H1 (cell line): ENCODE data around the gene NFIA. TPM values are rescaled to one million over a fixed set of nuclear protein-coding genes. Genes with fewer than 3 reads are reported as not detected.

Source experiments
- CTCF ChIA-PET: fragments of 300-600 bp; sonication (Branson Sonifier 250); formaldehyde crosslinking; loops from one replicate; lab custom pipeline; 2021; ENCODE audit not compliant: partially characterized antibody; lab: Charles Lee
- POLR2A ChIA-PET: fragments of 300-600 bp; sonication (Branson Sonifier 250); formaldehyde crosslinking; loops from one replicate; lab custom pipeline; 2021; ENCODE audit warnings: inconsistent platforms; ENCODE audit not compliant: partially characterized antibody; lab: Charles Lee
- DNase-seq, 2 experiments: peaks; one replicate each; pipeline versions ENCODE4 v3.0.0 to v3.0.0-alpha.2; 2010 to 2022; ENCODE audit warnings: low spot score in 2 of 2, low read depth in 1 of 2, mixed read lengths in 1 of 2
- FAIRE-seq: peaks from 2 replicates; lab custom pipeline; 2011; peaks lifted over from hg19 to GRCh38; lab: Jason Lieb, UNC
- H2AFZ ChIP-seq: 2 replicates; pipeline ENCODE4 v1.8.1; 2012; ENCODE audit warnings: low read length, inconsistent platforms
- H2AK5ac ChIP-seq: 2 replicates; pipeline ENCODE4 v1.6.1; 2013; ENCODE audit warnings: low read depth, low read length
- H2BK120ac ChIP-seq: replicated peaks from 2 replicates; pipeline ENCODE3; 2013; ENCODE audit warnings: low read depth, low read length, inconsistent platforms
- H2BK12ac ChIP-seq: 2 replicates; pipeline ENCODE4 v1.6.1; 2013; ENCODE audit warnings: low read depth, low read length
- H2BK15ac ChIP-seq: 2 replicates; pipeline ENCODE4 v1.6.1; 2013; ENCODE audit warnings: low read length
- H2BK20ac ChIP-seq: 2 replicates; pipeline ENCODE4 v1.6.1; 2013; ENCODE audit warnings: low read length
- H2BK5ac ChIP-seq: 2 replicates; pipeline ENCODE4 v1.6.1; 2013; ENCODE audit warnings: low read depth, low read length
- H3K14ac ChIP-seq: 2 replicates; pipeline ENCODE4 v1.6.1; 2013; ENCODE audit warnings: inconsistent platforms; ENCODE audit not compliant: insufficient read length
- H3K18ac ChIP-seq: 2 replicates; pipeline ENCODE4 v1.6.1; 2013; ENCODE audit warnings: low read length; ENCODE audit errors: extremely low read depth
- H3K23ac ChIP-seq: 2 replicates; pipeline ENCODE4 v1.6.1; 2013; ENCODE audit warnings: inconsistent platforms; ENCODE audit not compliant: insufficient read length
- H3K23me2 ChIP-seq: 2 replicates; pipeline ENCODE4 v1.6.1; 2013; ENCODE audit warnings: low read depth, low read length
- H3K27ac ChIP-seq: 2 replicates; pipeline ENCODE4 v1.6.1; 2011; ENCODE audit warnings: low read depth, low read length, inconsistent platforms
- H3K27me3 ChIP-seq, 4 experiments: replicated peaks in 1 of 4; 1 replicate in 1 of 4; 2 replicates in 3 of 4; pipeline versions ENCODE4 v1.6.1 to v1.8.1; 2011 to 2013; ENCODE audit warnings: low read length in 3 of 4, mild to moderate bottlenecking in 3 of 4, inconsistent platforms in 2 of 4, mixed read lengths in 2 of 4, moderate library complexity in 1 of 4; ENCODE audit not compliant: control insufficient read depth in 3 of 4, insufficient read depth in 3 of 4; ENCODE audit errors: extremely low read depth in 1 of 4
- H3K36me3 ChIP-seq, 4 experiments: 2 replicates each; pipeline versions ENCODE4 v1.6.1 to v1.8.1; 2011 to 2013; ENCODE audit warnings: mild to moderate bottlenecking in 4 of 4, low read length in 3 of 4, moderate library complexity in 2 of 4, control low read depth in 1 of 4, inconsistent platforms in 1 of 4; ENCODE audit not compliant: insufficient read depth in 4 of 4, control insufficient read depth in 2 of 4
- H3K4ac ChIP-seq: replicated peaks from 2 replicates; pipeline ENCODE3; 2013; ENCODE audit warnings: low read length, low read depth, mixed read lengths, inconsistent platforms; ENCODE audit not compliant: insufficient read length
- H3K4me1 ChIP-seq, 4 experiments: replicated peaks in 1 of 4; 1 replicate in 1 of 4; 2 replicates in 3 of 4; pipeline versions ENCODE4 v1.6.1 to v1.8.1; 2011 to 2013; ENCODE audit warnings: low read length in 3 of 4, inconsistent platforms in 2 of 4, mixed read lengths in 1 of 4; ENCODE audit not compliant: insufficient read depth in 4 of 4, control insufficient read depth in 3 of 4
- H3K4me2 ChIP-seq, 2 experiments: 2 replicates each; pipeline versions ENCODE4 v1.6.1 to v1.8.1; 2011 to 2013; ENCODE audit warnings: low read depth in 2 of 2, low read length in 2 of 2, control low read depth in 1 of 2, inconsistent platforms in 1 of 2, mild to moderate bottlenecking in 1 of 2; ENCODE audit not compliant: insufficient read depth in 1 of 2
- H3K4me3 ChIP-seq, 4 experiments: fragments of 200-600, 300-600 bp in 1 of 4; sonication (generic), shearing (Covaris generic), sonication (Bioruptor Twin) in 1 of 4; 2 replicates each; pipeline versions ENCODE4 v1.5.1 to v1.8.1; 2011 to 2016; ENCODE audit warnings: low read length in 4 of 4, low read depth in 3 of 4, control low read depth in 2 of 4, inconsistent platforms in 2 of 4, mild to moderate bottlenecking in 2 of 4, mixed read lengths in 1 of 4, moderate library complexity in 1 of 4; ENCODE audit not compliant: insufficient read depth in 2 of 4; ENCODE audit errors: extremely low read depth in 1 of 4
- H3K56ac ChIP-seq: replicated peaks from 2 replicates; pipeline ENCODE3; 2013; ENCODE audit warnings: low read depth, mild to moderate bottlenecking, mixed read lengths, low read length, inconsistent platforms; ENCODE audit not compliant: insufficient read length
- H3K79me1 ChIP-seq: 2 replicates; pipeline ENCODE4 v1.6.1; 2013; ENCODE audit warnings: low read depth, low read length, control low read depth
- H3K79me2 ChIP-seq, 2 experiments: 2 replicates each; pipeline versions ENCODE4 v1.6.1 to v1.8.1; 2012 to 2013; ENCODE audit warnings: low read length in 2 of 2, mild to moderate bottlenecking in 2 of 2, inconsistent platforms in 1 of 2; ENCODE audit not compliant: insufficient read depth in 2 of 2, control insufficient read depth in 1 of 2
- H3K9ac ChIP-seq, 4 experiments: replicated peaks in 1 of 4; 1 replicate in 1 of 4; 2 replicates in 3 of 4; pipeline versions ENCODE4 v1.6.1 to v1.8.1; 2011 to 2013; ENCODE audit warnings: low read depth in 3 of 4, low read length in 3 of 4, control low read depth in 2 of 4, mild to moderate bottlenecking in 2 of 4, moderate library complexity in 2 of 4, inconsistent platforms in 1 of 4; ENCODE audit errors: extremely low read depth in 1 of 4
- H3K9me3 ChIP-seq, 2 experiments: 2 replicates each; pipeline versions ENCODE4 v1.6.1 to v1.8.1; 2012 to 2013; ENCODE audit warnings: mild to moderate bottlenecking in 2 of 2, moderate library complexity in 2 of 2, control low read depth in 1 of 2, inconsistent platforms in 1 of 2, low read depth in 1 of 2, low read length in 1 of 2, mixed read lengths in 1 of 2; ENCODE audit not compliant: insufficient read depth in 2 of 2
- H4K20me1 ChIP-seq, 2 experiments: replicated peaks in 1 of 2; 2 replicates each; pipeline versions ENCODE3 to v1.8.1; 2011 to 2013; ENCODE audit warnings: inconsistent platforms in 2 of 2, low read length in 2 of 2, mild to moderate bottlenecking in 1 of 2; ENCODE audit not compliant: insufficient read depth in 2 of 2, control insufficient read depth in 1 of 2
- H4K5ac ChIP-seq: 2 replicates; pipeline ENCODE4 v1.6.1; 2013; ENCODE audit warnings: low read length, low read depth, mixed read lengths, inconsistent platforms; ENCODE audit not compliant: insufficient read length
- H4K8ac ChIP-seq: 2 replicates; pipeline ENCODE4 v1.8.0; 2013; ENCODE audit warnings: mild to moderate bottlenecking, moderate library complexity, low read length, inconsistent platforms; ENCODE audit not compliant: insufficient read depth; ENCODE audit errors: extremely low read depth
- H4K91ac ChIP-seq: replicated peaks from 2 replicates; pipeline ENCODE3; 2013; ENCODE audit warnings: low read length, mixed read lengths, inconsistent platforms; ENCODE audit not compliant: insufficient read length
- CBX5 ChIP-seq: fragments of 300-800, 300-1000 bp; sonication (generic); IDR thresholded peaks from 2 replicates; pipeline ENCODE4 v1.7.1; 2016; ENCODE audit warnings: antibody characterized with exemption, low read length, low read depth
- CHD1 ChIP-seq: IDR thresholded peaks from 2 replicates; pipeline ENCODE4 v1.6.1; 2012; ENCODE audit warnings: low read depth, low read length, improper control_type of control experiment
- HDAC2 ChIP-seq, 2 experiments: fragments of 300-600 bp in 1 of 2; sonication (generic) in 1 of 2; IDR thresholded peaks; 2 replicates each; pipeline ENCODE4 v1.6.1; 2011 to 2012; ENCODE audit warnings: low read depth in 2 of 2, low read length in 2 of 2, mild to moderate bottlenecking in 2 of 2, moderate library complexity in 2 of 2, borderline replicate concordance in 1 of 2, inconsistent platforms in 1 of 2
- JUND ChIP-seq: IDR thresholded peaks from 2 replicates; pipeline ENCODE4 v1.6.1; 2011; ENCODE audit warnings: mild to moderate bottlenecking, improper control_type of control experiment, low read length
- MAFK ChIP-seq: IDR thresholded peaks from 2 replicates; pipeline ENCODE4 v1.6.1; 2012; ENCODE audit warnings: low read depth, mild to moderate bottlenecking, improper control_type of control experiment, low read length
- POLR2A ChIP-seq, 2 experiments: IDR thresholded peaks; 1 replicate in 1 of 2; 2 replicates in 1 of 2; pipeline ENCODE4 v1.6.1; 2011; ENCODE audit warnings: low read depth in 2 of 2, low read length in 2 of 2, mild to moderate bottlenecking in 2 of 2; ENCODE audit errors: control extremely low read depth in 1 of 2
- SRF ChIP-seq: IDR thresholded peaks from 2 replicates; pipeline ENCODE4 v1.6.1; 2011; ENCODE audit warnings: mild to moderate bottlenecking, low read depth, low read length, moderate library complexity
- WGBS, 2 experiments: shearing (Covaris generic) in 1 of 2; methylation state at CpG; one replicate each; pipeline versions ENCODE4 v1.1.6 to v1.1.7; 2013 to 2015; ENCODE audit warnings: low lambda C conversion rate in 2 of 2, mixed read lengths in 2 of 2, inconsistent platforms in 1 of 2, low coverage in 1 of 2, missing lambda C conversion rate in 1 of 2; ENCODE audit not compliant: insufficient replicate concordance in 2 of 2, insufficient coverage in 1 of 2, insufficient read length in 1 of 2; ENCODE audit errors: extremely low coverage in 1 of 2, missing lambda C conversion rate in 1 of 2; 5-methylcytosine and 5-hydroxymethylcytosine counted together
- polyA plus RNA-seq, 7 experiments: library from polyadenylated mRNA; depleted of rRNA in 3 of 7; stranded (reverse) in 5 of 7; unstranded in 2 of 7; fragments of >200 nt in 5 of 7; fragments of 200-250 nt in 2 of 7; gene quantifications; 1 replicate in 5 of 7; 2 replicates in 1 of 7; 4 replicates in 1 of 7; pipeline versions ENCODE4 v1.2.1 to v1.2.3, GENCODE V29; 2011 to 2013; ENCODE audit warnings: missing spikeins in 2 of 7, mixed read lengths in 2 of 7
- total RNA-seq: library from RNA; stranded (reverse); fragmentation: NEBNext Ultra II Directional; extraction: Animal tissue kit (Norgen Biotek cat#: 25700); gene quantifications from 2 replicates; pipeline ENCODE4 v1.2.1, GENCODE V29; 2021

NFIA gene
- total and polyA plus RNA-seq, 2 of the 8 experiments (the other 6 are each of a cell fraction or from before 2014, with no cell fraction given) = 1.8 to 2.3 TPM

GRCh38 chr1:61452176-61453035, 370.0 kb downstream of the NFIA start:
- no peak for FAIRE-seq
- Histone ChIP-seq H3K4me3 (no peak overlapping the region), H3K23ac (no peak overlapping the region), H4K5ac (no peak overlapping the region), H2BK12ac (no peak overlapping the region), H2AFZ (no peak overlapping the region), H3K23me2 (no peaks in the 10 kb centered on the region), H3K9ac (no peak overlapping the region), H3K27me3 (no peaks in the 10 kb centered on the region), H3K36me3 (no peaks in the 10 kb centered on the region), H4K8ac (no peak overlapping the region), H2BK5ac (no peak overlapping the region), H3K14ac (no peak overlapping the region), H3K4me2 (no peak overlapping the region), H3K79me1 (no peaks in the 10 kb centered on the region), H4K20me1 (no peaks in the 10 kb centered on the region), H3K79me2 (no peaks in the 10 kb centered on the region), H2AK5ac (no peak overlapping the region), H3K9me3 (no peaks in the 10 kb centered on the region), H3K18ac (no peak overlapping the region), H3K56ac (no peak overlapping the region), H3K27ac (no peak overlapping the region), H3K4ac (no peak overlapping the region), H2BK15ac (no peak overlapping the region), H4K91ac (no peak overlapping the region), H2BK20ac (no peak overlapping the region), H3K4me1 (peaks cover 0 to 12% (median under 1%) of the 10 kb centered on the region in 4 experiments; a peak in 3 of 7 replicates), H2BK120ac (no peak overlapping the region)
- WGBS, 2 experiments = 31% methylated on average over 4 of the region's 4 CpGs; no CpG with 5 or more reads in 1 of the 2 experiments
- POLR2A ChIA-PET = no interaction called here
- DNase-seq = no peak
- CTCF ChIA-PET = interaction anchor here (0.6 to 1.9 kb wide), 13 partner anchors 16 to 1313 kb away, joined by 3 to 9 read pairs (median 3); no protein-coding TSS in a partner anchor
- TF ChIP-seq JUND (no peak), SRF (no peak), HDAC2 (IDR thresholded peaks at IDR 0.05; ENCODE audit: borderline replicate concordance in 1 of 2, low read depth in 2 of 2, low read length in 2 of 2) (no peak), POLR2A (IDR thresholded peaks at IDR 0.05; ENCODE audit: control extremely low read depth in 1 of 2, low read depth in 2 of 2, low read length in 2 of 2) (no peak), MAFK (peak; percentile 18; the same call in 1 of the 2 replicates), CBX5 (no peak), CHD1 (no peak)
